D721Med (cell line): ENCODE results near the gene MAX.

Source experiments
- DNase-seq: peaks from one replicate; pipeline ENCODE4 v3.0.0; 2011; ENCODE audit warnings: low spot score; ENCODE audit not compliant: insufficient read length
- FAIRE-seq: peaks from 2 replicates; lab custom pipeline; 2011; peaks lifted over from hg19 to GRCh38; lab: Jason Lieb, UNC
- TF ChIP-seq, protein P1 (sequence below): IDR thresholded peaks from 2 replicates; pipeline ENCODE4 v1.5.1; 2012; ENCODE audit warnings: mild to moderate bottlenecking, control low read depth; ENCODE audit not compliant: insufficient read depth; ENCODE audit errors: missing control alignments

The MAX gene

DNA sequence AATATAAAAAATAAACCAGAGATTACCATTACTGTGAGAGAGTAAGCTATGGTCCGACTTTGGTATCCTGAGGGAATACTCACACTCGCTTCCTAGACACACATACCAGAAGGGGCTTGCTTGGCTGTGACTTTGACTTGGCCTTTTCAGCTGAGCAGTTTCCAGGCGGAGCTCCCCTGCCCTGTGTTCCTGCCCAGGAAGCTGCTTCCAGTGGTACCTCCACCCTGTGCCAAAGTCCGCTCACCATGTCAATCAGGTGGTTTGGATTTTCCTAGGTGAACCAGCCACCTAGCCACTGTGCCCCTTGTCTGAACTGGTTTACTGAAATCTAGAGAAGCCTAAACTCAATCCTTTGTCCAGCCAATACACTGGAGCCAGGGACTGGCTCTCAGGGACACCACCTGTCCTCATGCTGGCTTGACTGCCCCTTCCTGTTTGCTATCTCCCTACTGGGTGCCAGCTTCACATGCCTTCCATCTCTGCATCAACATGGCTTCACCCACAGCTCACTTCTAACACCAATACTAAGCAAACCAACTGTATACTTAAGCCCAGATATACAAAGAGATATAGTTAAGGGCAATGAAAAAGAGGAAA is 28.6 kb downstream of the MAX start:
- DNase-seq, result no peak
- TF ChIP-seq, protein P1, sequence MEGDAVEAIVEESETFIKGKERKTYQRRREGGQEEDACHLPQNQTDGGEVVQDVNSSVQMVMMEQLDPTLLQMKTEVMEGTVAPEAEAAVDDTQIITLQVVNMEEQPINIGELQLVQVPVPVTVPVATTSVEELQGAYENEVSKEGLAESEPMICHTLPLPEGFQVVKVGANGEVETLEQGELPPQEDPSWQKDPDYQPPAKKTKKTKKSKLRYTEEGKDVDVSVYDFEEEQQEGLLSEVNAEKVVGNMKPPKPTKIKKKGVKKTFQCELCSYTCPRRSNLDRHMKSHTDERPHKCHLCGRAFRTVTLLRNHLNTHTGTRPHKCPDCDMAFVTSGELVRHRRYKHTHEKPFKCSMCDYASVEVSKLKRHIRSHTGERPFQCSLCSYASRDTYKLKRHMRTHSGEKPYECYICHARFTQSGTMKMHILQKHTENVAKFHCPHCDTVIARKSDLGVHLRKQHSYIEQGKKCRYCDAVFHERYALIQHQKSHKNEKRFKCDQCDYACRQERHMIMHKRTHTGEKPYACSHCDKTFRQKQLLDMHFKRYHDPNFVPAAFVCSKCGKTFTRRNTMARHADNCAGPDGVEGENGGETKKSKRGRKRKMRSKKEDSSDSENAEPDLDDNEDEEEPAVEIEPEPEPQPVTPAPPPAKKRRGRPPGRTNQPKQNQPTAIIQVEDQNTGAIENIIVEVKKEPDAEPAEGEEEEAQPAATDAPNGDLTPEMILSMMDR, result no peak
- no peak for FAIRE-seq

DNA sequence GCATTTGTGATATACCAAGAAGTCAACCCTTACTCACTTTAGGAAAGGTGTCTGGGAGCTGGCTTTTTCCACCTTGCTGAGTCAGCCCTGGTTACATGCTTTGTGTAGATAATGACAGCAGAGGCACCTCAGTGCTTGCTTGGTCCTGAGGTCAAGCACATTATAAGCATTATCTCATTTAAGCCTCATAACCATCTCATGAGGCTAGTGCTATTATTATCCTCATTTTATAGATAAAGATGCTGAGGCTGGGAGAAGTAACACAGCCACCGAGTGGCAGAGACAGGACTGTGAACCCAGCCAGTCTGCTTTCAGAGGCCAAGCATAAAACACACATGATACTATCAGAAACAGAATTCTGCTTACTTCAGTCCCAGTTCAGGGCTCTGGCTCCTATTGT is 29.4 kb downstream of the MAX start:
- DNase-seq, result no peak
- TF ChIP-seq, protein P1, result no peak
- no peak for FAIRE-seq

DNA sequence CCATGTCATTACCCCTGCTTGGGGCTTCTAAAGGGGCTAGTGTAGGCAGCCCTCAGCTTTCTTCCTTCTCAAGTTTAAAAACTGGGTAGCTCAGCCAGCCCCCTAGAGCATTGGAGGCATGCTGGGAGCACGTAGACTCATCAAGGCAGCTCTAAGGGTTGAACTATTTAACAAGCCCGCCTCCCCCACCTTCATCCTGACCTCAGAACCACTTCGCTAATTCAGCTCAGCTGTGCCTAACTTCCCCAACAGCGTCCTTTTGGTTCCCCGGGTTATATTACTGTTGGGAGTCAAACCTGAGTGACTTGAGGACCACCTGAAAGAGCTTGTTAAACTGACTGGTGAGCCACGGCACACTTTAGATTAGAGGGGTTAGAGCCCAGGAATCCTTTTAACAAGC is 30.1 kb downstream of the MAX start:
- no peak for DNase-seq
- TF ChIP-seq, protein P1, result no peak
- FAIRE-seq, result no peak

DNA sequence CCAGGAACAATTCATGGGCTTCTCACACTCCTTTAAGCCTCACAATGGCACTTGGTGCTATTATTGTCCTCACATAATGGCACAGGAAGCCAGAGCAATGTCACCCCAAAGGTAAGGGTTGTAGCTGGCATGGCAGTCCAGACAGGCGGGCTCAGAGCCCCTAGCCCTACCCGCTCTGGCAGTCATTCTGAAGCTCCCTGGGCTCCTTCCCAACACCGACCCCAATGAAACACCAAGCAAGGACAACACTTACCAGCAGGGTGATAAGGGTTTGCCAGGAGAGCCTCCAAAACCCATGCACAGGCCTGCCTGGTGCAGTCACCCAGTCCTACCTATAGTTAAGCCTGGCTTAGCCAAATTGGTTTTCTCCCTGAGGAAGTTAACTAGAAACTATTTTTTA is 30.8 kb downstream of the MAX start:
- TF ChIP-seq, protein P1, result no peak
- FAIRE-seq (no peak), DNase-seq (no peak)

DNA sequence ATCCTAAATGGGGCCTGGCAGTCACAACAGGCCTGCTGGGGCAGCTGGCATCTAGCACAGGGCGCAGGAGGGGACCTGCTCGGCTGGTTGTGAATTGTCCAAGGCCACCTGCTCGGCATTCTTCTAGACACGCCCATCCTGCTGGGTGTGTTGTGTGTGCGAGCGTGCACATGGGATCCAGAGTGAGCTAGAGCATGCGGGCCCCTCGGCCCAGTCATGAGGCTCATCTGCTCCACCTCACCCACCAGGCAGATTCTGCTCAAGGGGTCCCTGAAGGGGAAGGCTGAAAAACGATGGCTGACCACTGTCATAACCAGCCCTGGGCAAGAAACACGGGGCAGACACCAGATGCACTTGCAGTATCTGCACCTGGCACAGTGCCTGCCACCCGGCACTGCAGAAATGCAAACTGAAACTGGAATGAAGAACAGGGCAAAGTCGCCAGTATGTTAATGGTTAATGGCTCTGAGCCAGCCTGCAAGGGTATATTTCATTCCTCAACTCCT is 31.8 kb downstream of the MAX start:
- DNase-seq (no peak), FAIRE-seq (no peak)
- TF ChIP-seq, protein P1, result no peak

DNA sequence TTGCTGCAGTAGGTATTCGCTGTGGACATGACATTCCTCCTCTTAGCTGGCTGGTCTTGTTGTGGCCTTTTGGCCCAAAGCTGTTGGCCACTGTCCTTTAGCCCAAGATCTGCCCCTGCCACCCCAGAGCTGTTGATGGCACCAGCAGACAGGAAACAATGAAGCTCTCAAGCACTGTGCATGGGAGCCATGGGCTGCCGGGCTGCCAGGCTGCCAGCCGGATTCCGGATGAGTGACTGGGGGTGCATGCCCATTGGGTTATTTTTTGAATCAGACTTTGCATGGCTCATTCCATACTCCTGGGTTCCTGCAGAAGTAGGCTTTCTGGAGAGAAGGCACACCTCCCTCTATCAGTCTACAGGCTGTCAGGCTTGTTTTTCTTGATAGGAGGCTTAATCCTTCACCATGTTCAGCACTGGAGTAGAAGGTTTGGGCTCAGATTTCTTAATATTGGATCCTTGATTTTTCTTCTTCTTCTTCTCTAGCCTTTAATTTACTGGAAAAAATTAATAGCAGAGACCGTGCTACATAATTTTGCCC is 32.4 kb downstream of the MAX start:
- TF ChIP-seq, protein P1, result no peak
- no peak for FAIRE-seq
- DNase-seq, result no peak

DNA sequence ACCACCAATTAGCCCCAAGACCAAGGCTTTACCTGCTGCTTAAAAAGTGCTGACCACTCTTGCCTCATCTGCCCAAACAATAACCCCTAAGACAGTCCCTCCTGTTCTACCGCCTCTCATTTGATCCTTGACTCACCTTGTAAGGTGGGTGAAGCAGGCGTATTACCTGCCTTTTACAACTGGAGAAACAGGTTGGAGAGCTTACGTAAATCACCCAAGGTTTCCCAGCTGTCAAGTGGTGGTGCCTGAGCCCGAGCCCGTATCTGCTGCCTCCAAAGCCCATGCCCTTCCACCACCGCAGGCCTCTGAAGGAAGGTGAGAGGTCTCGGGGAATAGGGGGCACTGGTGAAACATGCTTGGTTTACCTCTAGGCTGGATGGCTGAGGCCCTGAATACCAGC is 36.6 kb downstream of the MAX start:
- FAIRE-seq (no peak), DNase-seq (no peak)
- TF ChIP-seq, protein P1, result no peak
